HEK293T (cell line): ENCODE results near the gene EPB41L4B.

Experiments
- BHLHE40 ChIP-seq: fragments of 450-650 bp; IDR thresholded peaks from 2 replicates; pipeline ENCODE4 v1.6.1; 2016; ENCODE audit warnings: mild to moderate bottlenecking, moderate library complexity, borderline replicate concordance
- FOXM1 ChIP-seq: fragments of 450-650 bp; IDR thresholded peaks from 2 replicates; pipeline ENCODE4 v1.6.1; 2017; ENCODE audit warnings: mild to moderate bottlenecking, borderline replicate concordance
- NFRKB ChIP-seq: fragments of 450-650 bp; IDR thresholded peaks from 2 replicates; pipeline ENCODE4 v1.6.1; 2016; ENCODE audit warnings: mild to moderate bottlenecking, moderate library complexity
- SP1 ChIP-seq: fragments of 450-650 bp; IDR thresholded peaks from 2 replicates; pipeline ENCODE4 v1.6.1; 2017

- TF ChIP-seq FOXM1 (no peak), NFRKB (no peak), SP1 (no peak), BHLHE40 (no peak)
These were observed 42.6 kb downstream of the EPB41L4B start for GRCh38 chr9:109278216-109278615.
